BJ (cell line): ENCODE results near the gene C20orf144. TPM values are rescaled to one million over a fixed set of nuclear protein-coding genes. Genes with fewer than 3 reads are reported as not detected.

Experiments
- CTCF ChIA-PET: fragments of 350-600 bp; formaldehyde crosslinking; extraction: SDS; loops from one replicate; lab custom pipeline; 2021; ENCODE audit warnings: antibody characterized with exemption, inconsistent platforms; lab: Yijun Ruan, JAX
- POLR2A ChIA-PET: fragments of 300-600 bp; sonication (Branson Sonifier 250); formaldehyde crosslinking; extraction: SDS; loops from one replicate; lab custom pipeline; 2021; ENCODE audit warnings: antibody characterized with exemption; lab: Charles Lee
- DNase-seq: peaks from one replicate; pipeline ENCODE4 v3.0.0-alpha.2; 2011; ENCODE audit warnings: low read depth
- H3K27me3 ChIP-seq: 2 replicates; pipeline ENCODE4 v1.6.0; 2011; ENCODE audit warnings: low read length; ENCODE audit not compliant: control insufficient read depth, insufficient read depth
- H3K36me3 ChIP-seq: 2 replicates; pipeline ENCODE4 v1.5.1; 2011; ENCODE audit warnings: low read length; ENCODE audit not compliant: control insufficient read depth, insufficient read depth
- H3K4me3 ChIP-seq: 2 replicates; pipeline ENCODE4 v1.5.1; 2011; ENCODE audit warnings: low read depth, mild to moderate bottlenecking, control low read depth, low read length
- polyA plus RNA-seq: library from polyadenylated mRNA; depleted of rRNA; stranded (reverse); fragments of >200 nt; gene quantifications from 2 replicates; pipeline ENCODE4 v1.2.3, GENCODE V29; 2011
- TF ChIP-seq, protein P1 (sequence below): IDR thresholded peaks from 2 replicates; pipeline ENCODE4 v1.5.1; 2011; ENCODE audit warnings: low read depth, mild to moderate bottlenecking, control low read depth, inconsistent platforms, low read length, moderate library complexity; ENCODE audit not compliant: insufficient read depth

C20orf144 gene
- polyA plus RNA-seq, 1 experiment, result 0.22 TPM

DNA sequence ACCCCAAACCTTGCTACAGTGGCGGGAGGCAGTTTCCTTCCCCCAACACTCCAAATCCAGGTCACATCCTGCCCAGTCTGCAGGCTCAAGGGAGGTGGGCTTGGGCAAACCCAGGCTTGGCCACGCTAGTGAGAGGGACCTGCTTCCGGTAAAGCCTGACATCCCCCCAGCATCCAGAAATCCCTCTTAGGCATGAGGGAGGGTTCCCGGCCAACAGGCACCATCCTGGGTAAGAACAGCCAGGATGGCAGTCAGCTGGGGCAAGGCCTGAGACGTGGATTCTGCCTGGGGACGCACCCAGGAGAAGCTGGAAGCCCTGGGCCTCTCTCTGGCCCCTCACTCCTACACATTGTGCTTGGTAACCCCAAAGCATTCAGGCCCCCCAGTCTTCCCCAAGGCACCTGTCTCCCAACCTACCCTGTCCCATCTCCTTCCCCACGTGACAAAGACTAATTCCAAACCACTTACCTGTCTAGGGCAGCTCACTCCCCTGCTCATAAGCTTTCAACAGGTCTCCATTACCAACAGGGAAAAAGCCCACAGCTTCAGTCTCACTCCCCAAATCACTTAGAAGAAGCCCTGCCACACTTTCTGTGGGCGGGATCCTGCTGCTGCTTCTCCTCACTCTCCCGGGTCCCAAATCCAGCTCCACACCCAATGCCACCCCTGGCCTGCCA lies 2.1 kb downstream of the C20orf144 start:
- Histone ChIP-seq H3K4me3 (peak overlapping the region; percentile 85), H3K27me3 (no peaks in the 10 kb centered on the region), H3K36me3 (peaks cover 9% of the 10 kb centered on the region)
- TF ChIP-seq, protein P1, sequence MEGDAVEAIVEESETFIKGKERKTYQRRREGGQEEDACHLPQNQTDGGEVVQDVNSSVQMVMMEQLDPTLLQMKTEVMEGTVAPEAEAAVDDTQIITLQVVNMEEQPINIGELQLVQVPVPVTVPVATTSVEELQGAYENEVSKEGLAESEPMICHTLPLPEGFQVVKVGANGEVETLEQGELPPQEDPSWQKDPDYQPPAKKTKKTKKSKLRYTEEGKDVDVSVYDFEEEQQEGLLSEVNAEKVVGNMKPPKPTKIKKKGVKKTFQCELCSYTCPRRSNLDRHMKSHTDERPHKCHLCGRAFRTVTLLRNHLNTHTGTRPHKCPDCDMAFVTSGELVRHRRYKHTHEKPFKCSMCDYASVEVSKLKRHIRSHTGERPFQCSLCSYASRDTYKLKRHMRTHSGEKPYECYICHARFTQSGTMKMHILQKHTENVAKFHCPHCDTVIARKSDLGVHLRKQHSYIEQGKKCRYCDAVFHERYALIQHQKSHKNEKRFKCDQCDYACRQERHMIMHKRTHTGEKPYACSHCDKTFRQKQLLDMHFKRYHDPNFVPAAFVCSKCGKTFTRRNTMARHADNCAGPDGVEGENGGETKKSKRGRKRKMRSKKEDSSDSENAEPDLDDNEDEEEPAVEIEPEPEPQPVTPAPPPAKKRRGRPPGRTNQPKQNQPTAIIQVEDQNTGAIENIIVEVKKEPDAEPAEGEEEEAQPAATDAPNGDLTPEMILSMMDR, result no peak
- POLR2A ChIA-PET, result interaction anchor here (0.6 to 0.7 kb wide), 3 partner anchors 21 to 988 kb away, joined by 3 to 8 read pairs (median 5); partner anchors contain the start of gene CBFA2T2
- DNase-seq, result no peak
- CTCF ChIA-PET, result interaction anchor here (1.3 to 3.6 kb wide), 4 partner anchors 10 to 207 kb away, joined by 3 to 18 read pairs (median 6); no protein-coding TSS in a partner anchor

DNA sequence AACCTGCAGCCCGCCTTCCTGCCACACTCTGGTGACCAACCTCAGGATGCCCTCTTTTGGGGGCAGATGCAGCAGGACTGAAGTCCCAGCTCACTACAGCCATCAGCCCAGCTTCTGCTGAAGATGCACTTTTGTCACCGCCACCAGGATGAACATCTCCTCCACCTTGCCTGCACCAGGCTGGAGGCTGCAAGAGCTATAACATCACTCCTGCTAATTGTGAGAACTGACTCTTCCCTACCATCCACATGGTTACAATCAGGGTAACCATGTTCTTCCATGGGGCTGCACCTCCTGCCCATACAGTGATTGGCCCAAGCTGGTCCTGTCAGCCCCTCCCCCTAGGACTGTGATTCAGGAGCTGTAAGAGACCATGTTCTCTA lies 2.6 kb downstream of the C20orf144 start:
- POLR2A ChIA-PET, result interaction anchor here (0.7 kb wide), 2 partner anchors 20 to 175 kb away, joined by 3 to 5 read pairs; partner anchors contain the start of gene CBFA2T2
- Histone ChIP-seq H3K36me3 (peaks cover 8% of the 10 kb centered on the region), H3K27me3 (no peaks in the 10 kb centered on the region), H3K4me3 (no peak overlapping the region)
- TF ChIP-seq, protein P1, result no peak
- no peak for DNase-seq
- CTCF ChIA-PET, result interaction anchor here (3.6 kb wide), 1 partner anchor 11 kb away, joined by 18 read pairs; no protein-coding TSS in a partner anchor

DNA sequence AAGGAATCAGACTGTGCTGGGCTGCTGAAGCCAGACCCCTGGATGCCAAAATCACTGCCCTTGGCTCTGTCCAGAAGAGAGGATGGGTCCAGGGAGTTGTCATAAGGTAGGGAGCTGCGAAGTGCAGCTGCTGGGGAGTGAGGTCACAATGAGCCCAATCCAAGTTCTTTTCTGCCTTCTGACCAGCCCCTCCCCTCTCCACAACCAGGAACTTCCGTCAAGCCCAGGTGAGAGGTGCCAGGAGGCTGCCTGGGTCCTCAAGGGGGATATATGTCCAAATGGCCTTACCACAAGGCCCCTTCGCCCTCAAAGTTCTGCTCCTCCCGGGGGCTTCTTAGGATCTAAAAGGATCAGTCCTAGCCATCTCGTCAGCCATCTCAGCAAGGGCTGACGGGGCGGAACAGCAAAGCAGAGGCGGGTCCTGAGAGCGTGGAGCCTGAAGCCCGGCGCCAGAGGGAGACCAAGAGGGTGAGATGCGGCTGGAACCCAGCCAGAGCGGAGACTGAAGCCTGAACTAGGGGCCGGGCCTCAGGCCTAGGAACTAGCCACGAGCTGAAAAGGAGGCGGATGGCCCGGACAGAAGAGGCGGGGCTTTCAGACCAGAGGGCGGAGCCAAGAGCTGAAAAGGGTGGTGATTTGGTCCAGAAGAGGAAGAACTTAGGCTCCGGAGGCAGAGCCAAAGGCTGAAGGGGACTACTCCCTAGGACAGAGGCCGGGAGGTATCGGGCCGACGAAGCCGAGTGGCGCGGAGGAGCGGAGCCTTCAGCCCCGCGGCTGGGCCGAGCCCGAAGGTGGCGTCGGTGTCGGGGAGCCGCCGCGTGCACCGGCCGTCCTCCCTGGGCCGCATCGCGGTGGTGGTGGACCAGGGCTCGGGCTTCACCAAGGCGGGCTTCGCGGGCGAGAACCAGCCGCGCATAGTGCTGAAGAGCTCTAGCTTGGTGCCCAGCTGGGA lies 4.4 kb downstream of the C20orf144 start, which contains the start of gene ACTL10:
ACTL10 (plus strand) TSS at position 651 of the 952 bp plus-strand sequence. CDS start 555 bp downstream, outside the sequence.
- Histone ChIP-seq H3K36me3 (peaks cover 6% of the 10 kb centered on the region), H3K4me3 (peak within 1 kb of the TSS; percentile 46), H3K27me3 (no peaks in the 10 kb centered on the region)
- TF ChIP-seq, protein P1, result peak; percentile 68
- ChIA-PET CTCF (interaction anchor here (0.6 to 3.3 kb wide), 13 partner anchors 8 to 212 kb away, joined by 3 to 21 read pairs (median 7); no protein-coding TSS in a partner anchor), POLR2A (no interaction called here)
- peak; percentile 91 for DNase-seq

DNA sequence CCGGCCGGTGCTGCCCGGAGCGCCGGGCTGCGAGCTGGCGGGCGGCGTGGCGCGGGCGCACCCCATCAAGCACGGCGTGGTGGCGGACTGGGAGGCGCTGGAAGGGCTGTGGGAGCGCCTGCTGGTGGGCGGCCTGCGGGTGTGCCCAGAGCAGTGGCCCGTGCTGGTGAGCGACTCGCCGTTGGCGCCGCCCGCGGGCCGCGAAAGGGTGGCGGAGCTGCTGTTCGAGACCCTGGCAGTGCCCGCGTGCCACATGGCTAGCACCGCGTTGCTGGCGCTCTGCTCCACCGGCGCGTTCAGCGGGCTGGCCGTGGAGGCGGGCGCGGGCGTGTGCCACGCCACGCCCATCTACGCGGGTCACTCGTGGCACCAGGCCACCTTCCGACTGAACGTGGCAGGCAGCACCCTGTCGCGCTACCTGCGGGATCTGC lies 5.1 kb downstream of the C20orf144 start:
- TF ChIP-seq, protein P1, result no peak
- POLR2A ChIA-PET, result no interaction called here
- Histone ChIP-seq H3K4me3 (peak overlapping the region; percentile 46), H3K36me3 (peaks cover 6% of the 10 kb centered on the region), H3K27me3 (no peaks in the 10 kb centered on the region)
- DNase-seq, result no peak
- CTCF ChIA-PET, result interaction anchor here (0.6 to 3.3 kb wide), 26 partner anchors 8 to 268 kb away, joined by 3 to 21 read pairs (median 4); partner anchors contain the start of genes CBFA2T2, CDK5RAP1 and SNTA1
